K562 (cell line): Measurements from ENCODE around the gene SSH3. TPM values are rescaled to one million over a fixed set of nuclear protein-coding genes. Genes with fewer than 3 reads are reported as not detected.

Experiments
- ATAC-seq: fragments of 200-7000 bp; cut with Tn5 transposase; 3 replicates; pipeline ENCODE4 v1.9.1; 2020; ENCODE audit warnings: moderate library complexity
- BruUV-seq: library from RNA; stranded (reverse); fragments of 400-500 nt; replicated peaks from 2 replicates; lab custom pipeline; 2021; lab: Mats Ljungman, UMichigan
- CTCF ChIA-PET: fragments of 300-600 bp; formaldehyde crosslinking; extraction: SDS; loops from one replicate; lab custom pipeline; 2021; ENCODE audit warnings: low intra/inter-chr PET ratio; lab: Yijun Ruan, JAX
- POLR2A ChIA-PET: fragments of 300-600, 350-650 bp; sonication (Branson Sonifier 250); formaldehyde crosslinking; extraction: SDS; loops from one replicate; lab custom pipeline; 2021; ENCODE audit warnings: antibody characterized with exemption, inconsistent platforms; lab: Yijun Ruan, JAX
- DNase-seq, 4 experiments: peaks; one replicate each; pipeline versions ENCODE4 v3.0.0 to v3.0.0-alpha.2; 2011 to 2018; ENCODE audit warnings: low spot score in 3 of 4, mixed read lengths in 3 of 4; ENCODE audit errors: extremely low read depth in 1 of 4
- FAIRE-seq: peaks from 2 replicates; lab custom pipeline; 2011; peaks lifted over from hg19 to GRCh38; lab: Jason Lieb, UNC
- H2AFZ ChIP-seq: 2 replicates; pipeline ENCODE4 v1.6.0; 2011; ENCODE audit warnings: low read depth, low read length, control low read depth, inconsistent platforms
- H3K27ac ChIP-seq: fragments of 200-600 bp; 3 replicates; pipeline ENCODE4 v1.8.0; 2011; ENCODE audit warnings: low read depth, mild to moderate bottlenecking, control low read depth, inconsistent platforms, low read length, moderate library complexity, mixed read lengths; ENCODE audit errors: extremely low read depth
- H3K27me3 ChIP-seq, 2 experiments: fragments of 300-600 bp in 1 of 2; 2 replicates in 1 of 2; 3 replicates in 1 of 2; pipeline versions ENCODE4 v1.6.0 to v1.8.0; 2011; ENCODE audit warnings: inconsistent platforms in 2 of 2, low read length in 2 of 2, mild to moderate bottlenecking in 1 of 2, mixed read lengths in 1 of 2, moderate library complexity in 1 of 2; ENCODE audit not compliant: control insufficient read depth in 2 of 2, insufficient read depth in 2 of 2
- H3K36me3 ChIP-seq: fragments of 300-600 bp; 3 replicates; pipeline ENCODE4 v1.8.0; 2011; ENCODE audit warnings: mild to moderate bottlenecking, low read length, inconsistent platforms; ENCODE audit not compliant: control insufficient read depth, insufficient read depth
- H3K4me1 ChIP-seq, 2 experiments: fragments of 200-600 bp in 1 of 2; replicated peaks in 1 of 2; 2 replicates in 1 of 2; 3 replicates in 1 of 2; pipeline versions ENCODE4 v1.5.1 to v1.8.0; 2011; ENCODE audit warnings: inconsistent platforms in 2 of 2, low read length in 2 of 2, mild to moderate bottlenecking in 1 of 2, mixed read lengths in 1 of 2, moderate library complexity in 1 of 2; ENCODE audit not compliant: control insufficient read depth in 2 of 2, insufficient read depth in 2 of 2
- H3K4me2 ChIP-seq: 2 replicates; pipeline ENCODE4 v1.6.1; 2011; ENCODE audit warnings: low read length, control low read depth, inconsistent platforms, mixed read lengths; ENCODE audit not compliant: insufficient read depth
- H3K4me3 ChIP-seq: fragments of 200-600 bp; sonication (generic), shearing (Covaris generic); 2 replicates; pipeline ENCODE4 v1.5.1; 2016; ENCODE audit warnings: control low read depth, inconsistent platforms
- H3K79me2 ChIP-seq: fragments of 200-600 bp; 3 replicates; pipeline ENCODE4 v1.8.0; 2011; ENCODE audit warnings: low read length, inconsistent platforms; ENCODE audit not compliant: control insufficient read depth, insufficient read depth
- H3K9ac ChIP-seq, 2 experiments: 2 replicates each; pipeline versions ENCODE4 v1.6.0 to v1.6.1; 2011; ENCODE audit warnings: low read depth in 2 of 2, low read length in 2 of 2, control low read depth in 1 of 2, inconsistent platforms in 1 of 2, mild to moderate bottlenecking in 1 of 2, mixed read lengths in 1 of 2; ENCODE audit not compliant: insufficient read depth in 1 of 2
- H3K9me1 ChIP-seq: one replicate; pipeline ENCODE4 v1.6.0; 2011; ENCODE audit warnings: inconsistent platforms, mild to moderate bottlenecking, low read length, moderate library complexity; ENCODE audit not compliant: control insufficient read depth, insufficient read depth
- H3K9me3 ChIP-seq: replicated peaks from 2 replicates; pipeline ENCODE4 v1.5.1; 2011; ENCODE audit warnings: low read depth, low read length, inconsistent platforms; ENCODE audit not compliant: control insufficient read depth, insufficient read depth
- H4K20me1 ChIP-seq: replicated peaks from 2 replicates; pipeline ENCODE4 v1.6.1; 2011; ENCODE audit warnings: low read length, inconsistent platforms, mixed read lengths; ENCODE audit not compliant: control insufficient read depth, insufficient read depth
- CBFA2T3 ChIP-seq: fragments of 450-650 bp; IDR thresholded peaks from 2 replicates; pipeline ENCODE4 v1.6.1; 2017
- ETV5 ChIP-seq: sonication (generic); formaldehyde crosslinking; IDR thresholded peaks from 2 replicates; pipeline ENCODE4 v1.4.0; 2020; ENCODE audit warnings: low read depth, mild to moderate bottlenecking, missing genetic modification reagents
- GABPB1 ChIP-seq: sonication (generic); formaldehyde crosslinking; IDR thresholded peaks from 2 replicates; pipeline ENCODE4 v1.8.0; 2022; ENCODE audit warnings: mild to moderate bottlenecking, missing genetic modification reagents
- KLF10 ChIP-seq: fragments of 250-450 bp; sonication (Bioruptor Pico); IDR thresholded peaks from 2 replicates; pipeline ENCODE4 v1.6.1; 2021; ENCODE audit warnings: matching md5 sums
- MCM7 ChIP-seq, 2 experiments: fragments of 450-650 bp; IDR thresholded peaks; 2 replicates each; pipeline ENCODE4 v1.6.1; 2016 to 2018
- MTA1 ChIP-seq: fragments of 450-650 bp; IDR thresholded peaks from 2 replicates; pipeline ENCODE4 v1.6.1; 2017; ENCODE audit warnings: borderline replicate concordance
- NR3C1 ChIP-seq: sonication (generic); formaldehyde crosslinking; IDR thresholded peaks from 2 replicates; pipeline ENCODE4 v1.8.1; 2022; ENCODE audit warnings: missing genetic modification reagents
- PCBP2 ChIP-seq: fragments of 200-400 bp; formaldehyde crosslinking; IDR thresholded peaks from 2 replicates; pipeline ENCODE4 v1.6.1; 2018; ENCODE audit warnings: low read length, low read depth, mild to moderate bottlenecking, moderate library complexity; ENCODE audit not compliant: poor library complexity, severe bottlenecking
- SNRNP70 ChIP-seq: fragments of 200-400 bp; formaldehyde crosslinking; optimal IDR thresholded peaks from 2 replicates; pipeline ENCODE3; 2017; ENCODE audit warnings: low read depth, low read length
- XRCC5 ChIP-seq: fragments of 200-400 bp; formaldehyde crosslinking; IDR thresholded peaks from 2 replicates; pipeline ENCODE4 v1.6.1; 2017; ENCODE audit warnings: low read depth, mild to moderate bottlenecking, low read length
- ZNF217 ChIP-seq: sonication (generic); formaldehyde crosslinking; IDR thresholded peaks from 2 replicates; pipeline ENCODE4 v1.8.0; 2022; ENCODE audit warnings: mild to moderate bottlenecking, missing genetic modification reagents
- ZNF444 ChIP-seq: fragments of 250-450 bp; sonication (Bioruptor Pico); IDR thresholded peaks from 2 replicates; pipeline ENCODE4 v1.4.0; 2020; ENCODE audit warnings: mild to moderate bottlenecking, moderate library complexity
- ZNF655 ChIP-seq: fragments of 250-450 bp; sonication (Bioruptor Pico); IDR thresholded peaks from 2 replicates; pipeline ENCODE4 v1.5.0; 2021
- ZNF76 ChIP-seq: fragments of 250-450 bp; sonication (Bioruptor Pico); IDR thresholded peaks from 2 replicates; pipeline ENCODE4 v1.4.0; 2020; ENCODE audit warnings: mild to moderate bottlenecking, moderate library complexity, borderline replicate concordance
- WGBS: fragments of 100-300 bp; shearing (Covaris generic); methylation state at CpG from one replicate; pipeline ENCODE4 v1.1.6; 2016; ENCODE audit warnings: low coverage, mixed read lengths; ENCODE audit not compliant: insufficient coverage; ENCODE audit errors: missing lambda C conversion rate; 5-methylcytosine and 5-hydroxymethylcytosine counted together
- in situ Hi-C: fragments of 300-500 bp; cut with MboI; formaldehyde crosslinking; loops from 4 replicates; pipeline ENCODE4 v1.15.0; 2018; ENCODE audit warnings: inconsistent platforms, mixed read lengths
- intact Hi-C: fragments of 100-400 bp; cut with micrococcal nuclease; formaldehyde crosslinking; loops from 2 replicates; pipeline ENCODE4 v1.14.2; 2022
- polyA plus RNA-seq, 8 experiments: library from polyadenylated mRNA; depleted of rRNA in 4 of 8; stranded (reverse) in 5 of 8; unstranded in 3 of 8; fragments of >200 nt; fragmentation: Nextera tagmentation in 2 of 8; fragmentation: Illumina TruSeq in 1 of 8; extraction: Ambion mirVana in 2 of 8; extraction: Trizol in 1 of 8; gene quantifications; 2 replicates each; pipeline versions ENCODE4 v1.2.1 to v1.2.3, GENCODE V29; 2011 to 2014; ENCODE audit warnings: inconsistent platforms in 1 of 8, missing spikeins in 1 of 8
- total RNA-seq, 7 experiments: library from RNA; depleted of rRNA in 6 of 7; stranded (reverse); fragments of >200 nt in 6 of 7; fragmentation: Illumina TruSeq in 2 of 7; extraction: Trizol in 2 of 7; gene quantifications; 2 replicates each; pipeline versions ENCODE4 v1.2.1 to v1.2.3, GENCODE V29; 2011 to 2021; ENCODE audit warnings: low replicate concordance in 1 of 7
- TF ChIP-seq, protein P1 (sequence below): fragments of 250-450 bp; sonication (Bioruptor Pico); IDR thresholded peaks from 2 replicates; pipeline ENCODE4 v1.6.1; 2021; ENCODE audit warnings: mild to moderate bottlenecking
- TF ChIP-seq, protein P2 (sequence below): sonication (generic); formaldehyde crosslinking; IDR thresholded peaks from 2 replicates; pipeline ENCODE4 v1.4.0; 2020; ENCODE audit warnings: mild to moderate bottlenecking, missing genetic modification reagents
- TF ChIP-seq, protein P3 (sequence below): sonication (generic); formaldehyde crosslinking; IDR thresholded peaks from 2 replicates; pipeline ENCODE4 v1.8.0; 2022; ENCODE audit warnings: missing genetic modification reagents, mild to moderate bottlenecking, borderline replicate concordance

SSH3 gene
- total and polyA plus RNA-seq, 9 of the 15 experiments (the other 6 are each of a cell fraction or from before 2014, with no cell fraction given): 0.07 to 1.0 (median 0.24) TPM; not detected in 3

DNA sequence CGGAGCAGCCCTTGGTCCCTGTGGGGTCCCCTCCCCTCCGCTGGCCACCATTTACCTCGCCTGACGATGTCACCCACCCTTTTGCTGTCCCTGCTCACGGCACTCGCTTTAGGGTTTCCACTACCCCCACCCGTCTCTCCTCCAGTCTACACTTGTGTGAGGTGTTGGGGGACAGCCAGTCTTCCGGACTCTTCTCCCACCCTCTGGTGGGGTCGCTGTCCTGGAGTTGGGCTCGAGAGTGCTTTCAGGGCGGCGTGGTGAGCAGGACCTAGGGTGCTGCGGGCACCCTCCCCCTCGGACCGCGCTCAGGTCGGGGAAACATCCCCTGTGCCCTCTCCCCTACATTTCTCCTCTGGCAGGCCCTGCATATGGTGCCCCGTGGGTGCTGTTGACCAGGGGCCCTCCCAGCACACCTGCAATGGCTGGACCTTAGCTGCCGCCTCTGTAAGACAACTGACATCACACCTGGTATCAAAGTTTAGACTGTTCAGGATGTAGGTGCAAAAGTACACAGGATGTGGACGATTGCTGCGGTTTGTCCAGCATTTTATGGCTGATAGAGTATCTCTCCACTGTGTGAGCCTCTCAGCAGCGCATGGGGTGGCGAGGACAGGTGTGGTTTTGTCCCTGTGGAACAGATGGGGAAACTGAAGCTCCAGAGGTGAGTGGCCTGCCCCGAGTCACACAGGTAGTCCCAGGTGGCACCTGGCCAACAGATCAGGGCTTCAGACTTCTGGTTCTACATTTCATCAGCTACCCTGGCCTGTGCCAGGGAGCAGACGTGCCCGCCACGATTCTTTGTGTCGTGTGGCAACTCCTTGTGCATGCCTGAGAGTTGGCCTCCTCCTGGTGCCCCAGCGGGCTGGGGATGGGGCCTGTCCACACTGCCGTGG, 35.9 kb upstream of the SSH3 start:
- DNase-seq (peak in 2 of 4 experiments; percentile 37 to 61), ATAC-seq (peak; percentile 30), FAIRE-seq (peak; percentile 78)
- Histone ChIP-seq H3K9me1 (peaks cover 7% of the 10 kb centered on the region), H4K20me1 (peaks cover 20% of the 10 kb centered on the region; the same call in 1 of the 2 replicates), H3K27ac (peak overlapping the region; percentile 79), H3K9me3 (no peaks in the 10 kb centered on the region), H3K27me3 (no peaks in the 10 kb centered on the region), H3K36me3 (peaks cover 52% of the 10 kb centered on the region; the same call in 2 of the 3 replicates), H3K79me2 (peaks cover 62% of the 10 kb centered on the region), H3K4me2 (peak overlapping the region; percentile 93), H3K9ac (peak overlapping the region; percentile 81 to 96), H3K4me1 (peaks cover 41 to 68% of the 10 kb centered on the region in 2 experiments), H2AFZ (no peak overlapping the region), H3K4me3 (peak overlapping the region; percentile 96)
- POLR2A ChIA-PET: interaction anchor here (0.7 to 2.4 kb wide), 7 partner anchors 10 to 87 kb away, joined by 3 to 12 read pairs (median 4); no protein-coding TSS in a partner anchor
- 22% methylated on average over 26 of the region's 30 CpGs for WGBS
- in situ Hi-C loops (no loop called here), intact Hi-C loops (no loop called here)
- CTCF ChIA-PET: interaction anchor here (0.7 to 3.5 kb wide), 2 partner anchors 21 to 50 kb away, joined by 5 to 35 read pairs; no protein-coding TSS in a partner anchor
- BruUV-seq: TSS peak; percentile 50
- TF ChIP-seq CBFA2T3 (peak; percentile 35; the same call in 1 of the 2 replicates), XRCC5 (no peak), SNRNP70 (peak; percentile 47), ETV5 (CRISPR knock-in tag) (peak; percentile 28; the same call in 1 of the 2 replicates), ZNF655 (CRISPR knock-in tag) (no peak), MCM7 (IDR thresholded peaks at IDR 0.05) (no peak), ZNF76 (CRISPR knock-in tag) (no peak), MTA1 (no peak), PCBP2 (no peak), ZNF217 (CRISPR knock-in tag) (no peak), ZNF444 (CRISPR knock-in tag) (no peak), GABPB1 (CRISPR knock-in tag) (no peak), NR3C1 (0 out of 2 replicates have a peak, but pooled peaks have one; percentile 23), KLF10 (CRISPR knock-in tag) (no peak)
- TF ChIP-seq, protein P1, sequence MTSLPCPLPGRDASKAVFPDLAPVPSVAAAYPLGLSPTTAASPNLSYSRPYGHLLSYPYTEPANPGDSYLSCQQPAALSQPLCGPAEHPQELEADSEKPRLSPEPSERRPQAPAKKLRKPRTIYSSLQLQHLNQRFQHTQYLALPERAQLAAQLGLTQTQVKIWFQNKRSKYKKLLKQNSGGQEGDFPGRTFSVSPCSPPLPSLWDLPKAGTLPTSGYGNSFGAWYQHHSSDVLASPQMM (CRISPR knock-in tag): no peak
- TF ChIP-seq, protein P2, sequence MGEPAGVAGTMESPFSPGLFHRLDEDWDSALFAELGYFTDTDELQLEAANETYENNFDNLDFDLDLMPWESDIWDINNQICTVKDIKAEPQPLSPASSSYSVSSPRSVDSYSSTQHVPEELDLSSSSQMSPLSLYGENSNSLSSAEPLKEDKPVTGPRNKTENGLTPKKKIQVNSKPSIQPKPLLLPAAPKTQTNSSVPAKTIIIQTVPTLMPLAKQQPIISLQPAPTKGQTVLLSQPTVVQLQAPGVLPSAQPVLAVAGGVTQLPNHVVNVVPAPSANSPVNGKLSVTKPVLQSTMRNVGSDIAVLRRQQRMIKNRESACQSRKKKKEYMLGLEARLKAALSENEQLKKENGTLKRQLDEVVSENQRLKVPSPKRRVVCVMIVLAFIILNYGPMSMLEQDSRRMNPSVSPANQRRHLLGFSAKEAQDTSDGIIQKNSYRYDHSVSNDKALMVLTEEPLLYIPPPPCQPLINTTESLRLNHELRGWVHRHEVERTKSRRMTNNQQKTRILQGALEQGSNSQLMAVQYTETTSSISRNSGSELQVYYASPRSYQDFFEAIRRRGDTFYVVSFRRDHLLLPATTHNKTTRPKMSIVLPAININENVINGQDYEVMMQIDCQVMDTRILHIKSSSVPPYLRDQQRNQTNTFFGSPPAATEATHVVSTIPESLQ (CRISPR knock-in tag): no peak
- TF ChIP-seq, protein P3, sequence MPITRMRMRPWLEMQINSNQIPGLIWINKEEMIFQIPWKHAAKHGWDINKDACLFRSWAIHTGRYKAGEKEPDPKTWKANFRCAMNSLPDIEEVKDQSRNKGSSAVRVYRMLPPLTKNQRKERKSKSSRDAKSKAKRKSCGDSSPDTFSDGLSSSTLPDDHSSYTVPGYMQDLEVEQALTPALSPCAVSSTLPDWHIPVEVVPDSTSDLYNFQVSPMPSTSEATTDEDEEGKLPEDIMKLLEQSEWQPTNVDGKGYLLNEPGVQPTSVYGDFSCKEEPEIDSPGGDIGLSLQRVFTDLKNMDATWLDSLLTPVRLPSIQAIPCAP (CRISPR knock-in tag): no peak
